Transverse colon (tissue), 4 donors: ENCODE results near the gene ABO. TPM values are rescaled to one million over a fixed set of nuclear protein-coding genes. Genes with fewer than 3 reads are reported as not detected.

Source experiments
- DNase-seq: peaks from one replicate; pipeline ENCODE4 v3.0.0-alpha.2; 2019
- H3K27ac ChIP-seq, 4 donors: fragments of 200-600 bp; sonication (generic); 2 replicates each; pipeline ENCODE4 v1.5.1; 2016 to 2018; ENCODE audit warnings: inconsistent platforms in 4 of 4
- H3K27me3 ChIP-seq: fragments of 200-600 bp; sonication (generic); 2 replicates; pipeline ENCODE4 v1.5.1; 2017; ENCODE audit warnings: inconsistent platforms
- H3K36me3 ChIP-seq, 4 donors: fragments of 200-600 bp; sonication (generic); 2 replicates each; pipeline ENCODE4 v1.5.1; 2017 to 2019; ENCODE audit warnings: inconsistent platforms in 4 of 4
- H3K4me1 ChIP-seq, 4 donors: fragments of 200-600 bp; sonication (generic); 2 replicates each; pipeline ENCODE4 v1.5.1; 2017 to 2020; ENCODE audit warnings: inconsistent platforms in 4 of 4
- H3K4me3 ChIP-seq, 4 donors: fragments of 200-600 bp; sonication (generic); 1 replicate in 1 of 4; 2 replicates in 3 of 4; pipeline versions ENCODE4 v1.5.1 to v1.6.1; 2017 to 2019; ENCODE audit warnings: inconsistent platforms in 4 of 4
- H3K9me3 ChIP-seq, 2 donors: fragments of 200-600 bp; sonication (generic); 2 replicates each; pipeline ENCODE4 v1.5.1; 2017 to 2019; ENCODE audit warnings: inconsistent platforms in 2 of 2
- EP300 ChIP-seq: sonication (generic); formaldehyde crosslinking; IDR thresholded peaks from one replicate; pipeline ENCODE4 v1.6.1; 2017; ENCODE audit warnings: antibody characterized with exemption, low read depth
- POLR2A ChIP-seq: fragments of 450-650 bp; IDR thresholded peaks from one replicate; pipeline ENCODE4 v1.6.1; 2016; ENCODE audit warnings: antibody characterized with exemption, mild to moderate bottlenecking, moderate library complexity
- POLR2AphosphoS5 ChIP-seq, 3 donors: sonication (generic); formaldehyde crosslinking; IDR thresholded peaks; one replicate each; pipeline ENCODE4 v1.6.1; 2016; ENCODE audit warnings: antibody characterized with exemption in 3 of 3
- WGBS, 2 donors: methylation state at CpG; one replicate each; pipeline ENCODE4 v1.1.5; 2018; ENCODE audit warnings: low coverage in 1 of 2; 5-methylcytosine and 5-hydroxymethylcytosine counted together
- in situ Hi-C, 4 donors: fragments of 200-750 bp; cut with MboI; loops; one replicate each; pipeline versions ENCODE4 v1.15.0 to v1.15.1; 2017; ENCODE audit warnings: low sequenced_read_pairs in 3 of 4, low pct_ligation_motif_present in 1 of 4, low pct_unique_long_range_greater_than_20kb in 1 of 4
- intact Hi-C: fragments of 100-400 bp; cut with DNase I; formaldehyde crosslinking; loops from one replicate; pipeline ENCODE4 v1.15.1; 2023; ENCODE audit warnings: low total_unique reads
- total RNA-seq, 4 donors: library from RNA; depleted of rRNA; stranded (reverse); fragments of >200 nt; gene quantifications; one replicate each; pipeline ENCODE4 v1.1.0, GENCODE V29; 2016
- TF ChIP-seq, protein P1 (sequence below), 5 experiments: fragments of 200-600 bp in 3 of 5; fragments of 450-650 bp in 2 of 5; sonication (generic) in 3 of 5; IDR thresholded peaks; 1 replicate in 2 of 5; 2 replicates in 3 of 5; pipeline ENCODE4 v1.5.1; 2016 to 2017; ENCODE audit warnings: antibody characterized with exemption in 5 of 5, inconsistent platforms in 3 of 5, mild to moderate bottlenecking in 2 of 5, moderate library complexity in 1 of 5

Gene ABO
- total RNA-seq, 4 donors from 2014 or later: 77.4 to 199 (median 141) TPM

DNA sequence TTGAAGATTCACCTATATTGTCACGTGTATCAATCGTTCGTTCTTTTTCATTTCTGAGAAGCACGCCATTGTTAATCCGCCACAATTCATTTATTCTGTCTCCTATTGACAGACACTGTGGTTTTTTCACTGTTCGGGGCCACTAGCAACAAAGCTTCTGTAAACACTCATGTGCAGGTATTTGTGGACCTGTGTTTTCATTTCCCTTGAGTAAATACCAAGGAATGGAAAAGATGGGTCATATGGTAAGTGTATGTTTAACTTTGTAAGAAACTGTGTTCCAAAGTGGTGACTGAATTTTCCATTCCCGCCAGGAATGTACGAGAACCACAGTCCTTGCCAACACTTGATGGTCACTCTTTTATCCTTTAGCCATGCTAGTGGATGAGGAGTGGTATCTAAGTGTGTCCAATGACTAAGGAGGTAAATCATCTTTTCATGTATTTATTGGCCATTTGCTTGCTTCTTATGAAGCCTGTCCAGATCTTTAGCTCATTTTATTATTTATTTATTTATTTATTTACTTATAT is 10.7 kb downstream of the ABO start:
- in situ Hi-C loops (no loop called here), intact Hi-C loops (no loop called here)
- Histone ChIP-seq H3K4me3 (no peak overlapping the region), H3K27me3 (no peaks in the 10 kb centered on the region), H3K36me3 (no peaks in the 10 kb centered on the region), H3K27ac (no peak overlapping the region), H3K4me1 (peaks cover 0 to 14% (median 4%) of the 10 kb centered on the region in 4 donors), H3K9me3 (no peaks in the 10 kb centered on the region)
- TF ChIP-seq, protein P1, sequence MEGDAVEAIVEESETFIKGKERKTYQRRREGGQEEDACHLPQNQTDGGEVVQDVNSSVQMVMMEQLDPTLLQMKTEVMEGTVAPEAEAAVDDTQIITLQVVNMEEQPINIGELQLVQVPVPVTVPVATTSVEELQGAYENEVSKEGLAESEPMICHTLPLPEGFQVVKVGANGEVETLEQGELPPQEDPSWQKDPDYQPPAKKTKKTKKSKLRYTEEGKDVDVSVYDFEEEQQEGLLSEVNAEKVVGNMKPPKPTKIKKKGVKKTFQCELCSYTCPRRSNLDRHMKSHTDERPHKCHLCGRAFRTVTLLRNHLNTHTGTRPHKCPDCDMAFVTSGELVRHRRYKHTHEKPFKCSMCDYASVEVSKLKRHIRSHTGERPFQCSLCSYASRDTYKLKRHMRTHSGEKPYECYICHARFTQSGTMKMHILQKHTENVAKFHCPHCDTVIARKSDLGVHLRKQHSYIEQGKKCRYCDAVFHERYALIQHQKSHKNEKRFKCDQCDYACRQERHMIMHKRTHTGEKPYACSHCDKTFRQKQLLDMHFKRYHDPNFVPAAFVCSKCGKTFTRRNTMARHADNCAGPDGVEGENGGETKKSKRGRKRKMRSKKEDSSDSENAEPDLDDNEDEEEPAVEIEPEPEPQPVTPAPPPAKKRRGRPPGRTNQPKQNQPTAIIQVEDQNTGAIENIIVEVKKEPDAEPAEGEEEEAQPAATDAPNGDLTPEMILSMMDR (IDR thresholded peaks at IDR 0.05): no peak
- TF ChIP-seq POLR2A: no peak
- no peak for TF ChIP-seq EP300
- no peak for TF ChIP-seq POLR2AphosphoS5 (IDR thresholded peaks at IDR 0.05)
- WGBS, 2 donors: 91 to 92% methylated on average over 8 of the region's 8 CpGs
- no peak for DNase-seq

DNA sequence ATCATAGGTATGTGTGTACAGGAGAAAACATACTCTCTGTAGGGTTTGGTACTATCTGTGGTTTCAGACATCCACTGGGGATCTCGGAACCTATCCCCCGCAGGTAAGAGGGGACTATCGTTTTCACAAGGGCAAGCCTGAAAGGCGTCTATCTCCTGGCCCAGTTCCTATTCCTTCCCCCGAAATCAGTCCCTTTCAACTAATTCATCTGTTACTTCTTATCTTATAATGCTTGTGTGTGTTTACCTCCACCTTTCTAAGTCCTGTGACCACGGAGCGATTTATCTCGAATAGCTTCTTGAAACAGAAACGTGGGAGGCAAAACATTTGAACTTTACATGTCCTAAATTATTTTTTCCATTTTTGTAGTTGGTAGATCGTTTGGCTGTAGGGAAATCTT is 11.4 kb downstream of the ABO start:
- Histone ChIP-seq H3K27me3 (no peaks in the 10 kb centered on the region), H3K27ac (no peak overlapping the region), H3K4me1 (peaks cover 0 to 8% (median 3%) of the 10 kb centered on the region in 4 donors), H3K4me3 (no peak overlapping the region), H3K36me3 (no peaks in the 10 kb centered on the region), H3K9me3 (no peaks in the 10 kb centered on the region)
- in situ Hi-C loops (no loop called here), intact Hi-C loops (no loop called here)
- no peak for DNase-seq
- TF ChIP-seq EP300: no peak
- no peak for TF ChIP-seq POLR2A
- TF ChIP-seq, protein P1 (IDR thresholded peaks at IDR 0.05): no peak
- TF ChIP-seq POLR2AphosphoS5 (IDR thresholded peaks at IDR 0.05): no peak
- 83 to 91% methylated on average over 10 of the region's 10 CpGs for WGBS, 2 donors

DNA sequence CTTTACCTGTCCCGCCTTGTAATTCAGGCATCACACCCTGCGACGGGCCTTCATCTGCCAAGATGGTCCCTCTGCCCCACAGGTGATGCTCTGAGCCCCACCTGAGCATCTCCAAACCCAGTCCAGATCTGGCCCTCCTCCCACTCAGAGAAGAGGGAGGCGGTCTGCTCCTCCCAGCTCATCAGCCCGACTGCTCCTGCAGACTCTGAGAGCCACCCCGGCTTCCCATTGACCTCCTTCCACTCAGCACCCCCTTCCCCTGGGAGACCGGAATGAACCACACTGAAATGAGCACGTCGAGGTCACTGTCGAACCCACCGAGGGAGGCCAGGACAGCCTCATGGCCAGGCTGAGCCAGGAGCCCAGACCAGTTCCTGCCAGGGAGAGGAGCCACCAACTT is 12.8 kb downstream of the ABO start:
- intact Hi-C loops (no loop called here), in situ Hi-C loops (no loop called here)
- H3K4me3 ChIP-seq: no peak overlapping the region
- H3K9me3 ChIP-seq: no peaks in the 10 kb centered on the region
- TF ChIP-seq POLR2A (no peak), EP300 (no peak), POLR2AphosphoS5 (IDR thresholded peaks at IDR 0.05) (no peak)
- TF ChIP-seq, protein P1 (IDR thresholded peaks at IDR 0.05): no peak
- H3K4me1 ChIP-seq: no peaks in the 10 kb centered on the region
- DNase-seq: no peak
- 71 to 91% methylated on average over 5 to 11 of the region's 11 CpGs for WGBS, 2 donors
- no peak overlapping the region for H3K27ac ChIP-seq
- H3K27me3 ChIP-seq: no peaks in the 10 kb centered on the region
- no peaks in the 10 kb centered on the region for H3K36me3 ChIP-seq

- TF ChIP-seq EP300: no peak
- TF ChIP-seq, protein P1 (IDR thresholded peaks at IDR 0.05): no peak
- no peak for TF ChIP-seq POLR2AphosphoS5 (IDR thresholded peaks at IDR 0.05)
- no peak for TF ChIP-seq POLR2A
- intact Hi-C loops: no loop called here
- in situ Hi-C loops: no loop called here
- DNase-seq: no peak
- H3K36me3 ChIP-seq: no peaks in the 10 kb centered on the region
- no peaks in the 10 kb centered on the region for H3K27me3 ChIP-seq
- H3K9me3 ChIP-seq: no peaks in the 10 kb centered on the region
- no peak overlapping the region for H3K4me3 ChIP-seq
- H3K27ac ChIP-seq: no peak overlapping the region
- H3K4me1 ChIP-seq: no peaks in the 10 kb centered on the region
- WGBS, 2 donors: 74 to 82% methylated on average over 3 to 5 of the region's 5 CpGs
These were observed 13.3 kb downstream of the ABO start for GRCh38 chr9:133261753-133262120.
